ENCODE data around the gene TSC2. TPM values are rescaled to one million over a fixed set of nuclear protein-coding genes. Genes with fewer than 3 reads are reported as not detected.

Gene TSC2
- total RNA-seq, 2 experiments from 2014 or later: 57.2 to 152 TPM

DNA sequence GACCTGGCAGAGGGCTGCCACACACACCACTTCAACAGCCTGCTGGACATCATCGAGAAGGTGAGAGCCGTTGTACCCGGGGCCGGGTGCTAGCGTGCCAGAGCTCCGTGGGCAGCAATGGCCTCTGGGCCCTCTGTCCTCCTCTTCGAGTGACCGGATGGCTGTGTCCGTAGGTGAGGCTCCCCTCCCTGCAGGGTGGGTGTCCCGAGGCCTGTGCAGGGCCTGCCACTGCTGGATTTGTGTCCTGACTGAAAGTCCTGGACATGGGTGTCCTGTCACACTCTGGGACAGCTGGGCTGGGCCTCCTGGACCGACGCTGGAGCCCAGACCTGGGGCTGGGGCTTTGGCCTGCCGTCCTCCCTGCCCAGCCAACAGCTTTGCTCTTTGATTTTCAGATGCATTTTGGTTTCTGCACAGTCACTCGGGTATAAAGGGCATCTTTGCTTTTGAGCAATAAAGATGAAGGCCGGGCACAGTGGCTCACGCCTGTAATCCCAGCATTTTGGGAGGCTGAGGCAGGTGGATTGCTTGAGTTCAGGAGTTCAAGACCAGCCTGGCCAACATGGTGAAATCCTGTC, 16.7 kb downstream of the TSC2 start:
- CTCF ChIA-PET (ENCODE audit: unreplicated experiment): no interaction called here
- H3K36me3 ChIP-seq (ENCODE audit: insufficient read depth, low read length): peaks cover 57% of the 10 kb centered on the region
- H3K9me2 ChIP-seq (ENCODE audit: insufficient read depth, low read length): no peaks in the 10 kb centered on the region
- TF ChIP-seq EZH2phosphoT487 (IDR thresholded peaks at IDR 0.05; ENCODE audit: borderline replicate concordance, low read depth, low read length): no peak
- TF ChIP-seq, protein P1, sequence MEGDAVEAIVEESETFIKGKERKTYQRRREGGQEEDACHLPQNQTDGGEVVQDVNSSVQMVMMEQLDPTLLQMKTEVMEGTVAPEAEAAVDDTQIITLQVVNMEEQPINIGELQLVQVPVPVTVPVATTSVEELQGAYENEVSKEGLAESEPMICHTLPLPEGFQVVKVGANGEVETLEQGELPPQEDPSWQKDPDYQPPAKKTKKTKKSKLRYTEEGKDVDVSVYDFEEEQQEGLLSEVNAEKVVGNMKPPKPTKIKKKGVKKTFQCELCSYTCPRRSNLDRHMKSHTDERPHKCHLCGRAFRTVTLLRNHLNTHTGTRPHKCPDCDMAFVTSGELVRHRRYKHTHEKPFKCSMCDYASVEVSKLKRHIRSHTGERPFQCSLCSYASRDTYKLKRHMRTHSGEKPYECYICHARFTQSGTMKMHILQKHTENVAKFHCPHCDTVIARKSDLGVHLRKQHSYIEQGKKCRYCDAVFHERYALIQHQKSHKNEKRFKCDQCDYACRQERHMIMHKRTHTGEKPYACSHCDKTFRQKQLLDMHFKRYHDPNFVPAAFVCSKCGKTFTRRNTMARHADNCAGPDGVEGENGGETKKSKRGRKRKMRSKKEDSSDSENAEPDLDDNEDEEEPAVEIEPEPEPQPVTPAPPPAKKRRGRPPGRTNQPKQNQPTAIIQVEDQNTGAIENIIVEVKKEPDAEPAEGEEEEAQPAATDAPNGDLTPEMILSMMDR (conservative IDR thresholded peaks at IDR 0.05; ENCODE audit: low read length): no peak
- H3K79me2 ChIP-seq (ENCODE audit: insufficient read depth, low read depth, low read length): no peaks in the 10 kb centered on the region
- no peaks in the 10 kb centered on the region for H4K20me1 ChIP-seq (ENCODE audit: insufficient read depth, low read length)
- no peak overlapping the region for H2AFZ ChIP-seq (ENCODE audit: low read length)
- H3K4me2 ChIP-seq (ENCODE audit: low read length): no peak overlapping the region
- H3K4me1 ChIP-seq (ENCODE audit: insufficient read depth, low read length, poor library complexity, severe bottlenecking): no peaks in the 10 kb centered on the region
- DNase-seq (ENCODE audit: low spot score): no peak
- POLR2A ChIA-PET: no interaction called here
- H3K4me3 ChIP-seq (ENCODE audit: low read depth, low read length, poor library complexity, severe bottlenecking): no peak overlapping the region
- intact Hi-C loops (cut with micrococcal nuclease; ENCODE audit: unreplicated experiment): no loop called here
- H3K27ac ChIP-seq (ENCODE audit: low read depth, low read length, poor library complexity, severe bottlenecking): no peak overlapping the region
- no TSS peak for BruUV-seq (replicated peaks)
- H3K9me3 ChIP-seq (ENCODE audit: low read length): no peaks in the 10 kb centered on the region

DNA sequence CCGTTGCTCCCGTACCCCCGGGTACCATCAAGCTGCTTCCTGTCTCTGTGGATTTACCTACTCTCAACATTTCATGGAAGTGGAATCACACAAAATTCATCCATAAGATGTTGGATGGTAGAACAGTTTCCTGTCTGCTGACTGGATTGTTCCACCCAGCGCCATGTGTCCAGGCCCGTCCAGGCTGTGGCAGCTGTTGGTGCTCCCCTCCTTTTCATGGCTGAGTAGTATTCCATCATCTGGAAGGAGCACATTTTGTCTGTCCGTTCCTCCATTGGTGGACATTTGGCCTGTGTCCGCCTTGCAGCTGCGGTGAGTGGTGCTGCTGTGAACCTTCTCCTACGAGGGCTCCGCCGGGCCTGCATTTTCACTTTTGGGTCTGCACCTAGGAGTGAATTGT, 18.4 kb downstream of the TSC2 start:
- CTCF ChIA-PET (ENCODE audit: unreplicated experiment): no interaction called here
- H3K36me3 ChIP-seq (ENCODE audit: insufficient read depth, low read length): peaks cover 51% of the 10 kb centered on the region
- H3K9me3 ChIP-seq (ENCODE audit: low read length): no peaks in the 10 kb centered on the region

GRCh38 chr16:2070576-2071453, 23.0 kb downstream of the TSC2 start:
- H3K27ac ChIP-seq (ENCODE audit: low read depth, low read length, poor library complexity, severe bottlenecking): no peak overlapping the region
- intact Hi-C loops (cut with micrococcal nuclease; ENCODE audit: unreplicated experiment): no loop called here
- H3K79me2 ChIP-seq (ENCODE audit: insufficient read depth, low read depth, low read length): no peaks in the 10 kb centered on the region
- H3K36me3 ChIP-seq (ENCODE audit: insufficient read depth, low read length): peaks cover 48% of the 10 kb centered on the region
- no peaks in the 10 kb centered on the region for H3K9me2 ChIP-seq (ENCODE audit: insufficient read depth, low read length)
- BruUV-seq (replicated peaks): no TSS peak
- H3K9me3 ChIP-seq (ENCODE audit: low read length): no peaks in the 10 kb centered on the region
- TF ChIP-seq EZH2phosphoT487 (IDR thresholded peaks at IDR 0.05; ENCODE audit: borderline replicate concordance, low read depth, low read length): no peak
- TF ChIP-seq, protein P1 (conservative IDR thresholded peaks at IDR 0.05; ENCODE audit: low read length): no peak
- H3K4me3 ChIP-seq (ENCODE audit: low read depth, low read length, poor library complexity, severe bottlenecking): no peak overlapping the region
- H3K4me2 ChIP-seq (ENCODE audit: low read length): no peak overlapping the region
- POLR2A ChIA-PET: no interaction called here
- DNase-seq (ENCODE audit: low spot score): no peak
- CTCF ChIA-PET (ENCODE audit: unreplicated experiment): no interaction called here
- H3K4me1 ChIP-seq (ENCODE audit: insufficient read depth, low read length, poor library complexity, severe bottlenecking): no peaks in the 10 kb centered on the region
- no peak overlapping the region for H2AFZ ChIP-seq (ENCODE audit: low read length)
- no peaks in the 10 kb centered on the region for H4K20me1 ChIP-seq (ENCODE audit: insufficient read depth, low read length)

More for the DNA sequence above, 18.4 kb downstream of the TSC2 start:
- DNase-seq (ENCODE audit: low spot score): no peak
- Histone ChIP-seq H3K9me2 (ENCODE audit: insufficient read depth, low read length) (no peaks in the 10 kb centered on the region), H3K4me2 (ENCODE audit: low read length) (no peak overlapping the region), H4K20me1 (ENCODE audit: insufficient read depth, low read length) (no peaks in the 10 kb centered on the region), H2AFZ (ENCODE audit: low read length) (no peak overlapping the region), H3K27ac (ENCODE audit: low read depth, low read length, poor library complexity, severe bottlenecking) (no peak overlapping the region), H3K4me3 (ENCODE audit: low read depth, low read length, poor library complexity, severe bottlenecking) (no peak overlapping the region), H3K4me1 (ENCODE audit: insufficient read depth, low read length, poor library complexity, severe bottlenecking) (no peaks in the 10 kb centered on the region), H3K79me2 (ENCODE audit: insufficient read depth, low read depth, low read length) (no peaks in the 10 kb centered on the region)
- TF ChIP-seq EZH2phosphoT487 (IDR thresholded peaks at IDR 0.05; ENCODE audit: borderline replicate concordance, low read depth, low read length): no peak
- POLR2A ChIA-PET: no interaction called here
- intact Hi-C loops (cut with micrococcal nuclease; ENCODE audit: unreplicated experiment): no loop called here
- BruUV-seq (replicated peaks): no TSS peak
